SK-N-SH (cell line): ENCODE data around the gene PABPN1. TPM values are rescaled to one million over a fixed set of nuclear protein-coding genes. Genes with fewer than 3 reads are reported as not detected.

Experiments used
- CTCF ChIA-PET: fragments of 300-600, 350-600 bp; formaldehyde crosslinking; extraction: SDS; loops from one replicate; lab custom pipeline; 2021; lab: Yijun Ruan, JAX
- POLR2A ChIA-PET: fragments of 350-600 bp; sonication (Branson Sonifier 250); formaldehyde crosslinking; extraction: SDS; loops from one replicate; lab custom pipeline; 2020; ENCODE audit warnings: antibody characterized with exemption, inconsistent platforms; lab: Yijun Ruan, JAX
- DNase-seq: peaks from one replicate; pipeline ENCODE4 v3.0.0; 2012
- H2AFZ ChIP-seq: fragments of 200-600 bp; sonication (generic); 2 replicates; pipeline ENCODE4 v1.8.1; 2016; ENCODE audit warnings: antibody characterized with exemption, mild to moderate bottlenecking, low read depth
- H3F3A ChIP-seq: fragments of 200-600 bp; sonication (generic); replicated peaks from 2 replicates; pipeline ENCODE3; 2016; ENCODE audit warnings: antibody characterized with exemption, mild to moderate bottlenecking; ENCODE audit not compliant: insufficient read depth
- H3K27ac ChIP-seq, 2 experiments: fragments of 200-500 bp in 1 of 2; fragments of 200-600 bp in 1 of 2; sonication (Bioruptor generic) in 1 of 2; sonication (generic), shearing (Covaris generic) in 1 of 2; 2 replicates each; pipeline versions ENCODE4 v1.5.1 to v1.6.1; 2014 to 2016; ENCODE audit warnings: low read depth in 2 of 2, inconsistent platforms in 1 of 2, low read length in 1 of 2, mild to moderate bottlenecking in 1 of 2, mixed read lengths in 1 of 2
- H3K27me3 ChIP-seq: fragments of 200-600 bp; sonication (generic), shearing (Covaris generic); 2 replicates; pipeline ENCODE4 v1.6.1; 2016; ENCODE audit warnings: mixed run types; ENCODE audit not compliant: insufficient read depth
- H3K36me3 ChIP-seq, 2 experiments: fragments of 200-500 bp in 1 of 2; fragments of 200-600 bp in 1 of 2; sonication (Bioruptor generic) in 1 of 2; sonication (generic) in 1 of 2; replicated peaks in 1 of 2; 2 replicates each; pipeline versions ENCODE3 to v1.5.1; 2014 to 2016; ENCODE audit warnings: low read length in 1 of 2, mild to moderate bottlenecking in 1 of 2; ENCODE audit not compliant: insufficient read depth in 2 of 2, control insufficient read depth in 1 of 2
- H3K4me1 ChIP-seq, 2 experiments: fragments of 200-500 bp in 1 of 2; fragments of 200-600 bp in 1 of 2; sonication (Bioruptor generic) in 1 of 2; sonication (generic), shearing (Covaris generic) in 1 of 2; 2 replicates each; pipeline versions ENCODE4 v1.5.1 to v1.6.1; 2014 to 2016; ENCODE audit warnings: low read depth in 1 of 2, low read length in 1 of 2, mixed run types in 1 of 2; ENCODE audit not compliant: insufficient read depth in 2 of 2, control insufficient read depth in 1 of 2
- H3K4me2 ChIP-seq: fragments of 200-600 bp; sonication (generic), shearing (Covaris generic); 2 replicates; pipeline ENCODE4 v1.6.1; 2017; ENCODE audit warnings: mixed run types
- H3K4me3 ChIP-seq, 2 experiments: fragments of 200-500 bp in 1 of 2; fragments of 200-600 bp in 1 of 2; sonication (Bioruptor generic) in 1 of 2; sonication (generic), shearing (Covaris generic) in 1 of 2; 2 replicates each; pipeline versions ENCODE4 v1.5.1 to v1.8.1; 2014 to 2016; ENCODE audit warnings: low read depth in 2 of 2, inconsistent platforms in 1 of 2, low read length in 1 of 2, mild to moderate bottlenecking in 1 of 2, mixed read lengths in 1 of 2, moderate library complexity in 1 of 2
- H3K79me2 ChIP-seq: fragments of 200-600 bp; sonication (generic); 2 replicates; pipeline ENCODE4 v1.8.1; 2017; ENCODE audit warnings: mild to moderate bottlenecking; ENCODE audit not compliant: insufficient read depth
- H3K9ac ChIP-seq: fragments of 200-600 bp; sonication (generic); 2 replicates; pipeline ENCODE4 v1.6.1; 2017; ENCODE audit warnings: mixed run types
- H3K9me2 ChIP-seq: fragments of 200-600 bp; sonication (generic); 2 replicates; pipeline ENCODE4 v1.6.1; 2017; ENCODE audit warnings: mixed run types
- H3K9me3 ChIP-seq: fragments of 200-600 bp; sonication (generic); 2 replicates; pipeline ENCODE4 v1.6.1; 2017; ENCODE audit warnings: mixed run types, mild to moderate bottlenecking, moderate library complexity
- H4K20me1 ChIP-seq: fragments of 200-600 bp; sonication (generic); 2 replicates; pipeline ENCODE4 v1.6.1; 2017; ENCODE audit warnings: mild to moderate bottlenecking, mixed run types; ENCODE audit not compliant: insufficient read depth
- CHD2 ChIP-seq: fragments of 150-350 bp; IDR thresholded peaks from 2 replicates; pipeline ENCODE4 v1.6.1; 2018; ENCODE audit warnings: low read length; ENCODE audit not compliant: partially characterized antibody
- CTCF ChIP-seq: fragments of 200-600 bp; sonication (generic); IDR thresholded peaks from 2 replicates; pipeline ENCODE4 v1.6.1; 2017; ENCODE audit warnings: antibody characterized with exemption, mild to moderate bottlenecking, moderate library complexity
- EZH2phosphoT487 ChIP-seq: fragments of 200-600 bp; sonication (generic); IDR thresholded peaks from 2 replicates; pipeline ENCODE4 v1.6.1; 2017; ENCODE audit warnings: low read depth, mixed run types, mild to moderate bottlenecking, antibody characterized with exemption, moderate library complexity, borderline replicate concordance
- FOSL2 ChIP-seq: IDR thresholded peaks from 2 replicates; pipeline ENCODE4 v1.4.0; 2012; ENCODE audit warnings: low read depth, mild to moderate bottlenecking, moderate library complexity, borderline replicate concordance
- FOXM1 ChIP-seq: IDR thresholded peaks from 2 replicates; pipeline ENCODE4 v1.4.0; 2012; ENCODE audit warnings: low read depth, mild to moderate bottlenecking
- JUND ChIP-seq: IDR thresholded peaks from 2 replicates; pipeline ENCODE4 v1.4.0; 2012
- MEF2A ChIP-seq: IDR thresholded peaks from 2 replicates; pipeline ENCODE4 v1.4.0; 2012; ENCODE audit warnings: low read depth, borderline replicate concordance
- MXI1 ChIP-seq: IDR thresholded peaks from 2 replicates; pipeline ENCODE4 v1.6.1; 2012; ENCODE audit warnings: mild to moderate bottlenecking, low read depth, low read length, improper control_type of control experiment
- PBX3 ChIP-seq: IDR thresholded peaks from 2 replicates; pipeline ENCODE4; 2012
- POLR2AphosphoS5 ChIP-seq: IDR thresholded peaks from 2 replicates; pipeline ENCODE4 v1.6.1; 2012; ENCODE audit warnings: low read depth, low read length
- RXRA ChIP-seq: IDR thresholded peaks from 2 replicates; pipeline ENCODE4 v1.4.0; 2012; ENCODE audit warnings: low read depth, mild to moderate bottlenecking, borderline replicate concordance
- SIN3A ChIP-seq: IDR thresholded peaks from 2 replicates; pipeline ENCODE4 v1.6.1; 2012; ENCODE audit warnings: low read depth, mild to moderate bottlenecking, low read length, moderate library complexity, borderline replicate concordance
- SMC3 ChIP-seq: IDR thresholded peaks from 2 replicates; pipeline ENCODE4 v1.6.1; 2012; ENCODE audit warnings: low read depth, low read length, improper control_type of control experiment
- TAF1 ChIP-seq: IDR thresholded peaks from 2 replicates; pipeline ENCODE4 v1.6.1; 2012; ENCODE audit warnings: low read depth, mild to moderate bottlenecking, low read length, moderate library complexity, borderline replicate concordance
- TCF12 ChIP-seq: IDR thresholded peaks from 2 replicates; pipeline ENCODE4 v1.4.0; 2012
- TEAD4 ChIP-seq: IDR thresholded peaks from 2 replicates; pipeline ENCODE4 v1.4.0; 2012; ENCODE audit warnings: mild to moderate bottlenecking, borderline replicate concordance; ENCODE audit not compliant: insufficient read depth
- YY1 ChIP-seq: IDR thresholded peaks from 2 replicates; pipeline ENCODE4 v1.4.0; 2012; ENCODE audit warnings: low read depth, mild to moderate bottlenecking
- WGBS: methylation state at CpG from one replicate; pipeline ENCODE4 v1.1.6; 2017; ENCODE audit warnings: low lambda C conversion rate; 5-methylcytosine and 5-hydroxymethylcytosine counted together
- polyA plus RNA-seq, 3 experiments: library from polyadenylated mRNA; depleted of rRNA; stranded (reverse); fragments of >200 nt; gene quantifications; 2 replicates each; pipeline ENCODE4 v1.2.3, GENCODE V29; 2012
- TF ChIP-seq, protein P1 (sequence below): IDR thresholded peaks from 2 replicates; pipeline ENCODE4 v1.4.0; 2012; ENCODE audit warnings: low read depth

The PABPN1 gene
- polyA plus RNA-seq, 1 of the 3 experiments (the other 2 are of a cell fraction): 266 TPM

DNA sequence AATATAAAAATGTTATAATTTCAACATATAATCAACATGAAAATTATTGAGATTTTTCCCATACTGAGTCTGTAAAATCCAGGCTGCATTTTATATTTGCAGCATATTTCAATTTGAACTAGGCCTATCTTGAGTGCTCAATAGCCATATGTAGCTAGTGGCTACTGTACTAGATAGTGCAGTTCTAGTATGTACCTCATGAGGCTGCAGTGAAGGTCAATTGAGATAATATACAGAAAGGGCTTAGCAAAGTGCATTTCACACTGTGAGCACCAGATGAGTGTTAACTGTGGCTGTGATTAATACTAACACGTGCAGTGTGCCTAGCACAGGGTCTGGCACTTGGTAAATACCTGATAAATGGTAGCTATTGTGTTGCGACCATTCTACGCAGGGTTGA lies 36.8 kb downstream of the PABPN1 start:
- ChIA-PET POLR2A (interaction anchor here (0.6 kb wide), 1 partner anchor 55 kb away, joined by 3 read pairs; no protein-coding TSS in a partner anchor), CTCF (interaction anchor here (1.8 to 6.4 kb wide), 2 partner anchors 12 to 23 kb away, joined by 8 to 42 read pairs; no protein-coding TSS in a partner anchor)
- no peak overlapping the region for H3K27ac ChIP-seq
- H3K9me3 ChIP-seq: no peaks in the 10 kb centered on the region
- H3K4me1 ChIP-seq: peaks cover 0 to 4% of the 10 kb centered on the region in 2 experiments; a peak in 2 of 4 replicates
- peaks cover 0 to 2% of the 10 kb centered on the region in 2 experiments for H3K36me3 ChIP-seq
- 84% methylated on average over 3 of the region's 3 CpGs for WGBS
- no peak overlapping the region for H3K4me3 ChIP-seq
- H3K9ac ChIP-seq: no peak overlapping the region
- no peak for DNase-seq
- no peaks in the 10 kb centered on the region for H3K27me3 ChIP-seq
- no peaks in the 10 kb centered on the region for H3F3A ChIP-seq
- no peaks in the 10 kb centered on the region for H4K20me1 ChIP-seq
- TF ChIP-seq JUND (no peak), MEF2A (no peak), TEAD4 (no peak), POLR2AphosphoS5 (no peak), MXI1 (no peak), TAF1 (no peak), TCF12 (no peak), FOXM1 (no peak)
- H3K79me2 ChIP-seq: no peaks in the 10 kb centered on the region
- no peak overlapping the region for H2AFZ ChIP-seq
- H3K9me2 ChIP-seq: no peaks in the 10 kb centered on the region
- H3K4me2 ChIP-seq: no peak overlapping the region

- Histone ChIP-seq H3K9ac (no peak overlapping the region), H3K9me3 (no peaks in the 10 kb centered on the region), H3K79me2 (no peaks in the 10 kb centered on the region), H4K20me1 (no peaks in the 10 kb centered on the region), H3K9me2 (no peaks in the 10 kb centered on the region), H3K4me1 (no peaks in the 10 kb centered on the region; a peak in 2 of 4 replicates), H3F3A (no peaks in the 10 kb centered on the region), H2AFZ (no peak overlapping the region), H3K27ac (no peak overlapping the region), H3K4me3 (no peak overlapping the region), H3K27me3 (no peaks in the 10 kb centered on the region), H3K36me3 (peaks cover 0 to 2% of the 10 kb centered on the region in 2 experiments), H3K4me2 (no peak overlapping the region)
- no peak for DNase-seq
- POLR2A ChIA-PET: no interaction called here
- TF ChIP-seq FOSL2: no peak
- TF ChIP-seq CTCF: no peak
- no peak for TF ChIP-seq RXRA
- no peak for TF ChIP-seq TCF12
- TF ChIP-seq, protein P1, sequence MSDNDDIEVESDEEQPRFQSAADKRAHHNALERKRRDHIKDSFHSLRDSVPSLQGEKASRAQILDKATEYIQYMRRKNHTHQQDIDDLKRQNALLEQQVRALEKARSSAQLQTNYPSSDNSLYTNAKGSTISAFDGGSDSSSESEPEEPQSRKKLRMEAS: no peak
- TF ChIP-seq YY1: no peak
- TF ChIP-seq MXI1: no peak
- TF ChIP-seq CHD2: no peak
- TF ChIP-seq TEAD4: no peak
- no peak for TF ChIP-seq POLR2AphosphoS5
- TF ChIP-seq SMC3: no peak
- TF ChIP-seq PBX3: no peak
- TF ChIP-seq SIN3A: no peak
- TF ChIP-seq EZH2phosphoT487: no peak
- CTCF ChIA-PET: interaction anchor here (1.7 to 6.4 kb wide), 3 partner anchors 13 to 22 kb away, joined by 4 to 42 read pairs (median 8); no protein-coding TSS in a partner anchor
- WGBS: 95% methylated on average over 11 of the region's 12 CpGs
These were observed 37.4 kb downstream of the PABPN1 start for GRCh38 chr14:23358553-23359166.
